K562 (cell line): Measurements from ENCODE around the gene UQCRH. TPM values are rescaled to one million over a fixed set of nuclear protein-coding genes. Genes with fewer than 3 reads are reported as not detected.

Experiments used
- ATAC-seq: fragments of 200-7000 bp; cut with Tn5 transposase; 3 replicates; pipeline ENCODE4 v1.9.1; 2020; ENCODE audit warnings: moderate library complexity
- BruUV-seq: library from RNA; stranded (reverse); fragments of 400-500 nt; replicated peaks from 2 replicates; lab custom pipeline; 2021; lab: Mats Ljungman, UMichigan
- CTCF ChIA-PET: fragments of 300-600 bp; formaldehyde crosslinking; extraction: SDS; loops from one replicate; lab custom pipeline; 2021; ENCODE audit warnings: low intra/inter-chr PET ratio; lab: Yijun Ruan, JAX
- POLR2A ChIA-PET: fragments of 300-600, 350-650 bp; sonication (Branson Sonifier 250); formaldehyde crosslinking; extraction: SDS; loops from one replicate; lab custom pipeline; 2021; ENCODE audit warnings: antibody characterized with exemption, inconsistent platforms; lab: Yijun Ruan, JAX
- DNase-seq, 4 experiments: peaks; one replicate each; pipeline versions ENCODE4 v3.0.0 to v3.0.0-alpha.2; 2011 to 2018; ENCODE audit warnings: low spot score in 3 of 4, mixed read lengths in 3 of 4; ENCODE audit errors: extremely low read depth in 1 of 4
- FAIRE-seq: peaks from 2 replicates; lab custom pipeline; 2011; peaks lifted over from hg19 to GRCh38; lab: Jason Lieb, UNC
- H2AFZ ChIP-seq: 2 replicates; pipeline ENCODE4 v1.6.0; 2011; ENCODE audit warnings: low read depth, low read length, control low read depth, inconsistent platforms
- H3K27ac ChIP-seq: fragments of 200-600 bp; 3 replicates; pipeline ENCODE4 v1.8.0; 2011; ENCODE audit warnings: low read depth, mild to moderate bottlenecking, control low read depth, inconsistent platforms, low read length, moderate library complexity, mixed read lengths; ENCODE audit errors: extremely low read depth
- H3K27me3 ChIP-seq, 2 experiments: fragments of 300-600 bp in 1 of 2; 2 replicates in 1 of 2; 3 replicates in 1 of 2; pipeline versions ENCODE4 v1.6.0 to v1.8.0; 2011; ENCODE audit warnings: inconsistent platforms in 2 of 2, low read length in 2 of 2, mild to moderate bottlenecking in 1 of 2, mixed read lengths in 1 of 2, moderate library complexity in 1 of 2; ENCODE audit not compliant: control insufficient read depth in 2 of 2, insufficient read depth in 2 of 2
- H3K36me3 ChIP-seq: fragments of 300-600 bp; 3 replicates; pipeline ENCODE4 v1.8.0; 2011; ENCODE audit warnings: mild to moderate bottlenecking, low read length, inconsistent platforms; ENCODE audit not compliant: control insufficient read depth, insufficient read depth
- H3K4me1 ChIP-seq, 2 experiments: fragments of 200-600 bp in 1 of 2; replicated peaks in 1 of 2; 2 replicates in 1 of 2; 3 replicates in 1 of 2; pipeline versions ENCODE4 v1.5.1 to v1.8.0; 2011; ENCODE audit warnings: inconsistent platforms in 2 of 2, low read length in 2 of 2, mild to moderate bottlenecking in 1 of 2, mixed read lengths in 1 of 2, moderate library complexity in 1 of 2; ENCODE audit not compliant: control insufficient read depth in 2 of 2, insufficient read depth in 2 of 2
- H3K4me2 ChIP-seq: 2 replicates; pipeline ENCODE4 v1.6.1; 2011; ENCODE audit warnings: low read length, control low read depth, inconsistent platforms, mixed read lengths; ENCODE audit not compliant: insufficient read depth
- H3K4me3 ChIP-seq: fragments of 200-600 bp; sonication (generic), shearing (Covaris generic); 2 replicates; pipeline ENCODE4 v1.5.1; 2016; ENCODE audit warnings: control low read depth, inconsistent platforms
- H3K79me2 ChIP-seq: fragments of 200-600 bp; 3 replicates; pipeline ENCODE4 v1.8.0; 2011; ENCODE audit warnings: low read length, inconsistent platforms; ENCODE audit not compliant: control insufficient read depth, insufficient read depth
- H3K9ac ChIP-seq, 2 experiments: 2 replicates each; pipeline versions ENCODE4 v1.6.0 to v1.6.1; 2011; ENCODE audit warnings: low read depth in 2 of 2, low read length in 2 of 2, control low read depth in 1 of 2, inconsistent platforms in 1 of 2, mild to moderate bottlenecking in 1 of 2, mixed read lengths in 1 of 2; ENCODE audit not compliant: insufficient read depth in 1 of 2
- H3K9me1 ChIP-seq: one replicate; pipeline ENCODE4 v1.6.0; 2011; ENCODE audit warnings: inconsistent platforms, mild to moderate bottlenecking, low read length, moderate library complexity; ENCODE audit not compliant: control insufficient read depth, insufficient read depth
- H3K9me3 ChIP-seq: replicated peaks from 2 replicates; pipeline ENCODE4 v1.5.1; 2011; ENCODE audit warnings: low read depth, low read length, inconsistent platforms; ENCODE audit not compliant: control insufficient read depth, insufficient read depth
- H4K20me1 ChIP-seq: replicated peaks from 2 replicates; pipeline ENCODE4 v1.6.1; 2011; ENCODE audit warnings: low read length, inconsistent platforms, mixed read lengths; ENCODE audit not compliant: control insufficient read depth, insufficient read depth
- E2F8 ChIP-seq: fragments of 450-650 bp; IDR thresholded peaks from 2 replicates; pipeline ENCODE4 v1.7.1; 2018; ENCODE audit warnings: mild to moderate bottlenecking, low read depth; ENCODE audit not compliant: partially characterized antibody
- ILK ChIP-seq: fragments of 450-650 bp; IDR thresholded peaks from 2 replicates; pipeline ENCODE4 v1.6.1; 2016; ENCODE audit warnings: missing genetic modification characterization, low read depth, mild to moderate bottlenecking, missing compliant biosample characterization, moderate library complexity, borderline replicate concordance
- MEF2A ChIP-seq: IDR thresholded peaks from 2 replicates; pipeline ENCODE4 v1.6.1; 2011; ENCODE audit warnings: low read depth, mild to moderate bottlenecking, low read length, moderate library complexity; ENCODE audit not compliant: control insufficient read depth
- NR2C1 ChIP-seq, 2 experiments: fragments of 450-650 bp; IDR thresholded peaks; 2 replicates each; pipeline ENCODE4 v1.6.1; 2017; ENCODE audit warnings: mild to moderate bottlenecking in 2 of 2, antibody characterized with exemption in 1 of 2, inconsistent platforms in 1 of 2, missing compliant biosample characterization in 1 of 2, missing genetic modification characterization in 1 of 2
- NR3C1 ChIP-seq: sonication (generic); formaldehyde crosslinking; IDR thresholded peaks from 2 replicates; pipeline ENCODE4 v1.8.1; 2022; ENCODE audit warnings: missing genetic modification reagents
- RBM34 ChIP-seq: fragments of 200-400 bp; formaldehyde crosslinking; IDR thresholded peaks from 2 replicates; pipeline ENCODE4 v1.6.1; 2018; ENCODE audit warnings: low read length, borderline replicate concordance; ENCODE audit not compliant: insufficient read depth
- SUPT5H ChIP-seq: fragments of 450-650 bp; IDR thresholded peaks from 2 replicates; pipeline ENCODE4 v1.6.1; 2016
- TAL1 ChIP-seq: fragments of 450-650 bp; IDR thresholded peaks from 2 replicates; pipeline ENCODE4 v1.6.1; 2016; ENCODE audit warnings: mild to moderate bottlenecking
- ZFX ChIP-seq: sonication (generic); formaldehyde crosslinking; IDR thresholded peaks from 2 replicates; pipeline ENCODE4 v1.8.0; 2022; ENCODE audit warnings: mild to moderate bottlenecking, missing genetic modification reagents, moderate library complexity
- ZNF232 ChIP-seq: sonication (generic); formaldehyde crosslinking; IDR thresholded peaks from 2 replicates; pipeline ENCODE4 v1.8.0; 2022; ENCODE audit warnings: mild to moderate bottlenecking, missing genetic modification reagents
- ZNF644 ChIP-seq: fragments of 200-800 bp; sonication (Bioruptor generic); IDR thresholded peaks from 2 replicates; pipeline ENCODE4 v1.6.1; 2016; ENCODE audit warnings: low read depth, missing genetic modification characterization, missing compliant biosample characterization
- ZZZ3 ChIP-seq: fragments of 450-650 bp; IDR thresholded peaks from 2 replicates; pipeline ENCODE4 v1.6.1; 2016; ENCODE audit warnings: antibody characterized with exemption, mild to moderate bottlenecking, moderate library complexity
- WGBS: fragments of 100-300 bp; shearing (Covaris generic); methylation state at CpG from one replicate; pipeline ENCODE4 v1.1.6; 2016; ENCODE audit warnings: low coverage, mixed read lengths; ENCODE audit not compliant: insufficient coverage; ENCODE audit errors: missing lambda C conversion rate; 5-methylcytosine and 5-hydroxymethylcytosine counted together
- in situ Hi-C: fragments of 300-500 bp; cut with MboI; formaldehyde crosslinking; loops from 4 replicates; pipeline ENCODE4 v1.15.0; 2018; ENCODE audit warnings: inconsistent platforms, mixed read lengths
- intact Hi-C: fragments of 100-400 bp; cut with micrococcal nuclease; formaldehyde crosslinking; loops from 2 replicates; pipeline ENCODE4 v1.14.2; 2022
- polyA plus RNA-seq, 8 experiments: library from polyadenylated mRNA; depleted of rRNA in 4 of 8; stranded (reverse) in 5 of 8; unstranded in 3 of 8; fragments of >200 nt; fragmentation: Nextera tagmentation in 2 of 8; fragmentation: Illumina TruSeq in 1 of 8; extraction: Ambion mirVana in 2 of 8; extraction: Trizol in 1 of 8; gene quantifications; 2 replicates each; pipeline versions ENCODE4 v1.2.1 to v1.2.3, GENCODE V29; 2011 to 2014; ENCODE audit warnings: inconsistent platforms in 1 of 8, missing spikeins in 1 of 8
- total RNA-seq, 7 experiments: library from RNA; depleted of rRNA in 6 of 7; stranded (reverse); fragments of >200 nt in 6 of 7; fragmentation: Illumina TruSeq in 2 of 7; extraction: Trizol in 2 of 7; gene quantifications; 2 replicates each; pipeline versions ENCODE4 v1.2.1 to v1.2.3, GENCODE V29; 2011 to 2021; ENCODE audit warnings: low replicate concordance in 1 of 7

UQCRH gene
- total and polyA plus RNA-seq, 9 of the 15 experiments (the other 6 are each of a cell fraction or from before 2014, with no cell fraction given), result 1,267 to 5,184 (median 2,410) TPM

GRCh38 chr1:46309401-46310159, 6.1 kb downstream of the UQCRH start:
- Histone ChIP-seq H3K27ac (no peak overlapping the region), H3K79me2 (peaks cover 69% of the 10 kb centered on the region), H3K9ac (no peak overlapping the region), H3K4me1 (peaks cover 15 to 19% of the 10 kb centered on the region in 2 experiments; a peak in 4 of 5 replicates), H2AFZ (no peak overlapping the region), H3K9me1 (no peaks in the 10 kb centered on the region), H3K4me3 (no peak overlapping the region), H3K4me2 (no peak overlapping the region), H3K9me3 (no peaks in the 10 kb centered on the region), H4K20me1 (peaks cover 35% of the 10 kb centered on the region), H3K36me3 (peaks cover 91% of the 10 kb centered on the region), H3K27me3 (no peaks in the 10 kb centered on the region)
- no peak for ATAC-seq
- ChIA-PET CTCF (no interaction called here), POLR2A (interaction anchor here (0.6 to 3.5 kb wide), 4 partner anchors 9 to 31 kb away, joined by 3 to 31 read pairs (median 11); partner anchors contain the start of gene NSUN4)
- no peak for FAIRE-seq
- no peak for DNase-seq
- intact Hi-C loops, result no loop called here
- in situ Hi-C loops, result no loop called here
- TF ChIP-seq ZFX (CRISPR knock-in tag) (no peak), SUPT5H (0 out of 2 replicates have a peak, but pooled peaks have one; percentile 25), ILK (tag) (no peak), NR2C1 (IDR thresholded peaks at IDR 0.05) (no peak), NR2C1 (tag; IDR thresholded peaks at IDR 0.05) (no peak), ZNF644 (tag) (0 out of 2 replicates have a peak, but pooled peaks have one; percentile 27), MEF2A (no peak), ZNF232 (CRISPR knock-in tag) (no peak), ZZZ3 (no peak), TAL1 (no peak), E2F8 (no peak), RBM34 (no peak), NR3C1 (no peak)
- BruUV-seq, result no TSS peak
- 95% methylated on average over 13 of the region's 16 CpGs for WGBS
